Ramos (cell line): Measurements from ENCODE around the gene ZNF784.
"Not testable (repeated sequence)": the region's sequence is repeated elsewhere in the genome, so short reads cannot be mapped to it uniquely, and the experiment has no call there.

ENCODE experiments used
- in situ Hi-C: fragments of 300-500 bp; cut with MboI; formaldehyde crosslinking; loops from one replicate; pipeline ENCODE4 v1.14.3; 2022; ENCODE audit warnings: low sequenced_read_pairs; ENCODE audit not compliant: unreplicated experiment

The ZNF784 gene

DNA sequence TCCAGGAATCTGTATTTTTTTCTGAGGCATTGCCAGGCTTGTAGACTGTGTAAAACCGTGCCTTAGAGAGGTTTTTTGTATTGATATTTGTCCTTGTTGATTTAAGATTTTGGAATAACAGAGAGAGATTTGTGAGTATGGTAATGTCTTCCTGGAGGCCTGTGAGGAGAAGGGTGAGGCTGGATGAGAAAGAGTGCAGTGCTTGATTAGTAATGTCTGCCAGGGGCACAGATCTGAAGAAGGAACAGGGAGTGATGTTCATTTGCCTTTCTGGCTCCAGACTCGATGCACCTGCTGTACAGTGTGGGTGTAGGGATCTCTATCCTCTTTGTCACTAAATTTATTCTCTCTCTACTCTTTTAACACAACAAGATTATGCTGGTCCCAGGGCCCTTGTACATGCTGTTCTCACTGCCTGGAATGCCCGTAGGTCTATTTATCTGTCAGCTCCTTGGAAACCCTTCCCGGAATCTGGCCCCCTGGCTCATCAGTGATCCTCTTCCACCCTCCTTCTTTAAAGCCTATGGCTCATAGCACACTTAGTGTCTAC, 29.3 kb downstream of the ZNF784 start:
- in situ Hi-C loops = no loop called here

DNA sequence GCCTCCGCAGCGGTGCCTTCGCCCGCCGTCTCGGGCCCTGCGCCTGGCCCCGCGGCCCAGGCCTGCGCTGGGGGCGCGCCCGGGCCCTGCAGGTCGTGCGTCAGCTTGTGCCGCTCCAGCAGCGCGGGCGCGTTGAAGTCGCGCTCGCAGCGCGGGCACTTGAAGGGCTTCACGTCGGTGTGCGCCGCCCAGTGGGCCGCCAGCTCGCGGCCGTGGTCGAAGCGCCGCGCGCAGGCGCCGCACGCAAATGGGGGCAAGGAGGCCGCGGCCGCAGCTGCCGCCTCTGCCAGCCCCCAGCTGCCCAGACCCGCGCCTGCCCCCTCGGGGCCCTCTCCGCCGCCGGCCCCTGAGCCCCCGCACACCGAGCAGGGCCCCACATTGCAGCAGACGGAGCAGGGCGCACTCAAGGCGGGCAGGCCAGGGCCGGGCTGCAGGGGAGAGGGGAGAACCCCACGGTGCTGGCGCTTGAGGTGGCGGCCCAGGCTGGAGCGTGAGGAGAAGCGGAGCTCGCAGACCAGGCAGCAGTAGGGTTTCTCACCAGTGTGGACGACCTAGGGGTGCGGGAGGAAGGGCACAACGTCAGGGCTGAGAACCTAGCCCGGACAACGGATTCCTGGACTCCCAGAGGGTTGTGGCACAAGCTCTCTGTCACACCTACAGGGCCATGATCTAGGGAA, 31.1 kb downstream of the ZNF784 start:
- in situ Hi-C loops = no loop called here

DNA sequence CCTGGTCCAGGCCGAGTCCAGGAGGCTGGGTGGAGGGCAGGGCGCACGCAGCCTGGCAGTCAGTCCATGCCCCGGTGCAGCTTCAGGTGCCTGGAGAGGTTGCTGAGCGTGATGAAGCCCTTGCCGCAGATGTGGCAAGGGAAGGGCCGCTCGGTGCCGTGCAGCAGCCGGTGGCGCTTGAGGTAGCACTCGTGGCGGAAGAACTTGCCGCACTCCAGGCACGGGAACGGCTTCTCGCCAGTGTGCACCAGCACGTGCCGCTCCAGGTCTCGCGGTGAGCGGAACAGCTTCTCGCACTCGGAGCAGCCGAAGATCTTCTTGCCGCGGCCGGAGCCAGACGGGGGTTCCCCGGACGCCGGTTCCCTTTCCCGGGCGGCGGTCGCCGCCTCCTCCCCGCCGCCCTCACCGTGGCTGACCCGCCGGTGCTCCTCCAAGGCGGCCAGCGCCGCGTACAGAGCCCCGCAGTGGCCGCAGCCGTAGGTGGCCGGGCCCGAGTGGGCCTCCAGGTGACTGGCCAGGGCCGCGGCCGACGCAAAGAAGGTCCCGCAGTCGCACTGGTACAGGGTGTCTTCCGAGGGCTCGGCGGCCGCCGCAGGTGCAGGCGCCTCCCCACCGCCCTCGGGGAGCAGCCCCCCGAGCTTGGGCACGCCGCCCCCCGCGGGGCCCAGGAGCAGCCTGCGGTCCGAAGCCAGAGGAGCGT, 31.8 kb downstream of the ZNF784 start:
- in situ Hi-C loops = no loop called here

DNA sequence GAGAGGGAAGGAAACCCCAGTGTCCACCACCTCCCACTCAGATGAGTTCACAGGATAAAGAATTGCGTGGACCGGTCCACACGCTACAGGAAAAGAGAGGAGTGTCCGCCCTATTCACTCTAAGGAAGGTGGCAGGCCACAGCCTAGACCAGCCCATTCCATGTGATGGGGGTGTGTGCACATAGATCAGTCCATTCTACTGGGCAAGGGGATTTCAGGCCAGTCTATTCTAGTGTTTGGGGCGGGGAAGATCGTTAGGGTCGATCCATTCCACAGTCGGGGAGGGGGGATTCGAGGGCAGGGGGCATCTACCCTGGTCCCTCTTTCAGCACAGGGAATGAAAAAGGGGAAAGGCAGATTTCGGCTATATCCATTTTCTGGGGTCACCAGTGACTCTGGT, 32.8 kb downstream of the ZNF784 start:
- in situ Hi-C loops = no loop called here

DNA sequence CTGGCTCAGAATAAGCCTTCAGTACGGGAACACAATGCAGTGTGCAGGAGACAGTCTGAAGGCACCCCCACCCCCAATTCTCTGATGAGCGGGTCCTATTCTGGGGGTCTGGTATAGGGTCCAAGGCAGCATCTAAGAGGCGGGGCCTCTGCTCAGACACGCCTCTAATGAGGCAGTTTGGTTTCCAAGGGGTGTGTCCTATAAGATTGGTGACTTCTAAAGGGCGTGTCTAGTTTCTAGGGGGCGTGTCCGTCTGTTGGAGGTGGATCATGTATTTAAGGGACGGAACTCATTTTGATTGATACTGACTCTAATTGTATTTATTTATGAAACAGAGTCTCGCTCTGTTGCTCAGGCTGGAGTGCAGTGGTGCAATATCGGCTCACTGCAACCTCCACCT, 33.7 kb downstream of the ZNF784 start:
- in situ Hi-C loops = no loop called here

DNA sequence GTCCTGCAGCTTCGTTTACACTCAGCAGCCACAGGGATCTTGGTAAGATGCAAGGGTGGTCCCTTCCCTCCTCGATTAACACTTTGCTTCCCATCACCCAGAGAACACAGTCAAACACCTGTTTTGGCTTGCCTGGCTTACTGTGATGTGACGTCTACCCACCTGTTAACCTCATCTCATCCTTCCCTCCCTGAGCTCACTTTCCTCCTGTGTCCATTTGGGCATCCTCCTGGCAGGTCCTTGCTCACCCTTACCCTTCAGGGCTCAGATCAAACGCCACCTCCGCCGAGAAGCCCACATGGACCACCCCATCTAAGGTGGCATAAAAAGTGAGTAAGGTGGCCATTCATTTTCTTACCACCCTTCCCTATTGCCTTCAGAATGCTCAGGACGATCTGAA, 34.3 kb downstream of the ZNF784 start:
- in situ Hi-C loops = no loop called here

DNA sequence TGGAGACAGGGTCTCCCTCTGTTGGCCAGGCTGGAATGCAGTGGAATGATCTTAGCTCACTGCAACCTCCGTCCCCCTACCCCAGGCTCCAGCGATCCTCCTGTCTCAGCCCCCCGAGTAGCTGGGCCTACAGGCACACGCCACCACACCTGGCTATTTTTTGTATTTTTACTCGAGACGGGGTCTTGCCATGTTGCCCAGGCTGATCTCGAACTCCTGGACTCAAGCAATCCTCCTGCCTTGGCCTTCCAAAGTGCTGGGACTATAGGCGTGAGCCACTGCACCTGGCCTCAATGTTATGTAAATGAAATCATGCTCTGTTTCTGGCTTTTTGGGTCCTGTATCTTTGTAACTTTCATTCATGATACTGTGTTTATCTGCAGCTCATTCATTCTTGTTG, 35.6 kb downstream of the ZNF784 start:
- in situ Hi-C loops = no loop called here

DNA sequence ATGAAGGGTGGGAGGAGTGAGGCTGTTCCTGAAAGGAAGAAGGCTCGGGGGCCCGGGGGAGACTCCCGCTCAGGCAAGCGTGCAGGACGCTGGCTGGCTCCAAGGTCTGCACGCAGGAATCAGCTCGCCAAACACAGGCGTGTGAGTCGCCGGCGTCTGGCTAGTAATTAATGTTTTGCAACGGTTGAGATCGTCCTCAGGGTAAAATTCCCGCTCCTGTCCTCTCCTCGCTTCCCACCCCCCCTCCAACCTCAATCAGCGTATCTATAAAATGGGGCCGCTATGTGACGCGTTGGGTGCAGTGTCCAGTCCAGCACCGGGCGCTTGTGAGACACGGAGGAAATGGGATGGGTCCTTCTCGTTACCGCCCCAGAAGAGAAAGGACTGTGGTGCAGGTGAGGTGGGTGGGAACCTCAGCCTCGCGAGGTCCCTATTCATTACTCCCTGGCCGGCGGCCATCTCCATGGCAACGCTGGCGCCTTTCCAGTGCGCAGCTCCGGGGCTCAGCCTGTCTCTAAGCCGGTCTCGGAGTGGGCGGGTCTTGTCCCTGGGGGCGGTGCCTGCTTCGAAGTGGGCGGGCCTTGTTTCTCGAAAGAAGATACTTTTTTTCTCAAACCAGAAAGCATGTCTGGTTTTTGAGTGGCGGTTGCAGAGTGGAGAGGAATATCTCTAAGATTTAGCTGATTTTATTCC, 37.2 kb downstream of the ZNF784 start:
- in situ Hi-C loops = no loop called here

DNA sequence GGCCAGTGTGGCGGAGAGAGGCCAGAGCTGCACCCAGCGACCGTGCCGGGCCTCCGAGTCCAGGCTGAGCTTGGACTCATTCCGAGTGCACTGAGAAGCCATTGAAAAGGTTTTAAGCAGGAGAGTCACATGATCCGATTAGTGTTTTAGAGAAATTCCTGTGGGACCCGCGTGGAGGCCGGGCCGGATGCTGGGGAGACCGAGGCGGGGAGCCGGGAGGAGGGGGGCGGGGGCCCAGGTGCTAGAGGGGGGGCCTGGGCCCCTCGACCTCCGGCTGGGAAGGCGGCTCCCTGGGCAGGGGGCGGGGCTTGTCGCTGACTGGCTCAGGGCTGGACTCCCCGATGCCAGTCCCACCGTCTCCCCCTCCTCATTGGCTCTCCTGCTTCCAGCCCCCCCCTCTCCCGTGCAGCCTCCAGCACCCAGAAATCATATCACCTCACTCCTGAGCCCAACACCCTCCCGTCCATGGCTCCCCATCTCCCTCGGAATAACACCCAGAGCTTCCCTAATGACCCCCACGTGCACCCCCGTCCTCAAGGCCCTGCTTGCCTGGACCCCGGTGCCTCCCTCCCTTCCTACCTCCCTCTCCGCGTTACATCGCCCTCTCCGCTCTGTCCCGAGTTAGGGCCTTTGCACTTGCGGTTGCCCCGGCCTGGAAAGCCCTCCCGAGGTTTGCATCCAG, 38.6 kb downstream of the ZNF784 start:
- in situ Hi-C loops = no loop called here

DNA sequence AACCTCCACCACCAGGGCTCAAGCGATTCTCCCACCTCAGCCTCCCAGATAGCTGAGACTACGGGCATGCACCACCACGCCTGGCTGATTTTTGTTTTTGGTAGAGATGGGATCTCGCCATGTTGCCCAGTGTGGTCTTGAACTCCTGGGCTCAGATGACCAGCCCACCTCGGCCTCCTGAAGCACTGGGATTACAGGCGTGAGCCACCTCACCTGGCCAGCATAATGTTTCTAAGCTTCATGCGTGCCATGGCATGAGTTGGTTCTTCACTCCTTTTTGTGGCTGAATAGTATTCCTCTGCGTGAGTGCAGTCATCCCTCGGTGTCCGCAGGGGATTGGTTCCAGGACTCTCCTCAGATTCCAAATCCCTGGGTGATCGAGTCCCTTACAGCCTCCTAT, 39.5 kb downstream of the ZNF784 start:
- in situ Hi-C loops = no loop called here

DNA sequence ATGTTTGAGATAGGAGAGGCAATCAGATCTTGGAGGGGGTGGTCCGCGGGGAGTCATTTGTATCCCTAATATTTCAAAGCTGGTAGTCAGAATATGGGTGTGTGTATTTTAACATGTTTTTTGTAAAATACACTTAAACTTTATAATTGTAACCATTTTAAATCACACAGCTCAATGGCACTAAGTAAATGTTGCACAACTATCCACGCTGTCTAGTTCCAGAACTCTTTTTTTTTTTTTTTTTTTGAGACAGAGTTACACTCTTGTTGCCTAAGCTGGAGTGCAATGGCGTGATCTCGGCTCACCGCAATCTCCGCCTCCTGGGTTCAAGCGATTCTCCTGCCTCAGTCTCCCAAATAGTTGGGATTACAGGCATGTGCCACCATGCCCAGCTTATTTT, 40.5 kb downstream of the ZNF784 start:
- in situ Hi-C loops = not testable (repeated sequence)

DNA sequence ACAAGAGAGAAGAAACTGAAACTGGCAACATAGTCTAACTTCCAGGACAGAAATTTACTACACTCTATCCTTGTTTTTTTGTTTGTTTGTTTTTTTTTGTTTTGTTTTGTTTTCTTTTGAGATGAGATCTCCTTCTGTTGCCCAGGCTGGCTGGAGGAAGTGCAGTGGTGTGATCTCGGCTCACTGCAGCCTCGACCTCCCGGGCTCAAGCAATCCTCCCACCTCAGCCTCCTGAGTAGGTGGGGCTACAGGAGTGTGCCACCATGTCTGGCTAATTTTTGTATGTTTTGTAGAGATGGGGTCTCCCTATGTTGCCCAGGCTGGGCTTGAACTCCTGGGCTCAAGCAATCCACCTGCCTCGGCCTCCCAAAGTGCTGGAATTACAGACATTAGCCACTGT, 42.1 kb downstream of the ZNF784 start:
- in situ Hi-C loops = not testable (repeated sequence)

DNA sequence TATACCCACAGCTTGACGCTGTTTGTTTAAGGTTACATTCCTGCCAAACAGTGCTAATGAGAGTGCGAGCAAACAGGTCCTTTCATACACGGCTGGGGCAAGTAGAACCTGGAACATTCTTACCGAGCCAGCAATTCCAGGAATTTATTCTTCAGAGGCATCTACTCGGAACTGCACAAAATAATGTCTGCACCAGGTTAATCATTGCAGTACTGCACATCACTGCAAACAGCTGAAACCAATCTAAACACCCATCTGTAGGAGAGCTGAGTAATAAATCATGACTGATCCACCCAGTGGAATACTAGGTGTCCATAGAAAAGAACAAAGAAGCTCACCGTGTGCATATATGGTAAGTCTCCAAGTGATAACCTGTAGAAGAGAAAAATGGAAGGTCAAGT, 42.5 kb downstream of the ZNF784 start:
- in situ Hi-C loops = no loop called here

DNA sequence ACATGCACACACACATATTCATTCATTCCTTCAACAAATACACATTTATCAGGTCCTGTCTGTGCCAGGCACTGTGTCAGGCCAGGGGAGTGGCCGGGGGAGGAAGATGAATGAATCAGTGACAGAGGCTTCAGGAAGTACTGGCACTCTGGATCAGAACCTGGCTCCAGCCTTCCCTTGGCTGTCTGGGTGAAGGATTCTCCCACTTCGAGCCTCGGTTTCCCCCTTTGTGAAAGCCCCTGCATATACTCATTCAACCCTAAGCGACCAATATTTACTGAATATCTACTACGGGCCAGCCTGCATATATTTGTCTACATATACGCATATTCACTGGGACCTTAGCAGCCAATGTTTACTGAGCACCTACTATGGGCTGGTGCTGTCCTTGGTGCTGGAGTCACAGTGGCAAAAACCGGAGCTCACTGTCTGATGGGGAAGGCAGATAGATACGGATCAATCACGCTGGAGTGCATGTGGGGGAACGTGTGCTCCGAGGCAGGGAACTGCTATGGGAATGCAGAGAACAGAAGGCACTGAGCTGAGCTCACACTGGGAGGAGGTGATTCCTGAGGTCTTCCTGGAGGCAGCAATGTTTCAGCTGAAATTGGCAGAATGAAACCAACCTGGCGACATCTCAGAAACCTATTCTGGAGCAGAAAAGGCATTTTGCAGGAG, 43.1 kb downstream of the ZNF784 start:
- in situ Hi-C loops = no loop called here

DNA sequence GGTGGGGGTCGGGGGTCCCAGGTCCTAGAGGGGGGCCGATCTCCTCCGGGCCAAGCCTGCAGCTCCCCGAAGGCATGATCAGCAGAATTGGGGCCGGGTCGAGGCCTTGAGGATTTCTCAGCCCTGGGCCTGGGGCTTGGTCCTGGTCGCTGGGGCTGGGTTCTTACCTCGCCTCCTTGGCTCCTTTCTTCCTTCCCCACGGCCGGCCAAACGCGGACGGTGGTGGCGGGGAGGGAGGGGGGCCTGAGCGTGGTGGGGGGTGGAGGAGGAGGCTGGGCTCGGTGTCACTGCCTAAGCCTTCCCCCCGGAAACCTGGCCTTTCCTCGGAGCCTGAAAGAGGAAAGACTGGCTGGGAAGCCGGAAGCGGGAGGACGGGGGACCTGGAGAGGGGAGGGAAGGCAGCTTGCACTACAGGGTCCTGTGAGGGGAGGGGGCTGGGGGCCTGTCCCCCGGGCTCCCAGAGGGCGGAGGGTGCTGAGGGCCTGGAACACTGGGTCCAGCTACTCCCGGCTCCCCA, 43.7 kb downstream of the ZNF784 start, which contains the start of gene ZNF579:
Gene ZNF579, minus strand, starts transcription at position 221 of the 517 bp plus-strand sequence. CDS start 1,209 bp downstream, outside the sequence.
- in situ Hi-C loops = no loop called here

DNA sequence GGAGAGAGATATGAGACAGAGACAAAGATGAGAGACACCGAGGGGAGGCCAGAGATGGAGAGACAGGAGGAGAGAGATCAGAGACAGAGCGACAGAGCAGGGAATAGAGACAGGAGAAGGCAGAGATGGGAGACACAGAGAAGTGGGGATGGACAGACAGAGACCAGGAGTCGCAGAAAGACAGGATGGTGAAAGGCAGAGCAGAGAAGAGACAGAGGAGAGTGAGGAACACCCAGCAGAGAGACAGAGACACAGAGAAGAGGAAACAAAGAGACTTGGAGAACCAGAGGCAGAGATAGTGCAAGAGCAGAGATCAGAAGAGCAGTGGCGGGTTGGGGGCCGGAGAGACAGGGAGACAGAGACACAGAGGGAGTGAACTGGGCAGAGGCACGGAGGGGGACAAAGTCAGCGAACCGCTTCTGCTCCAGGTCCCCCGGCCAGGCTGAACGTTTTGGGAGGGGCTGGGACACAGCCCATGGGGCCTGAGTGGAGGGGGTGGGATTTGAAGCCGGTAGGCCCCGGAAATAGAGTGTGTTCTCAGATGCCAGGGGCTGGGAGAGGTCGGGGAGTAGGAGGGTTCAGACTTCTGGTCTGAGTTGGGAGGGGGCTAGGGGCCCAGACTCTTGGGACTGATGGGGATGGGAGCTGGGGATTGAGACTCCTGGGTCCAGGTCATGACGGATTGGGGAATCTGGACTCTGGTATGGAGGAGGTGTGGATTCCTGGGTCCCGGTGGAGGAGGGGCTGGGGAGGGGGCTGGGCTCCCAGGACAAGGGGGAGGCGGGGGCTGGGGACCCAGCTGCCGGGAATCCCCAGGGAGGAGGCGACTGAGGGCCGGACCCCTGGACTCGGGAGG, 44.4 kb downstream of the ZNF784 start:
- in situ Hi-C loops = no loop called here

DNA sequence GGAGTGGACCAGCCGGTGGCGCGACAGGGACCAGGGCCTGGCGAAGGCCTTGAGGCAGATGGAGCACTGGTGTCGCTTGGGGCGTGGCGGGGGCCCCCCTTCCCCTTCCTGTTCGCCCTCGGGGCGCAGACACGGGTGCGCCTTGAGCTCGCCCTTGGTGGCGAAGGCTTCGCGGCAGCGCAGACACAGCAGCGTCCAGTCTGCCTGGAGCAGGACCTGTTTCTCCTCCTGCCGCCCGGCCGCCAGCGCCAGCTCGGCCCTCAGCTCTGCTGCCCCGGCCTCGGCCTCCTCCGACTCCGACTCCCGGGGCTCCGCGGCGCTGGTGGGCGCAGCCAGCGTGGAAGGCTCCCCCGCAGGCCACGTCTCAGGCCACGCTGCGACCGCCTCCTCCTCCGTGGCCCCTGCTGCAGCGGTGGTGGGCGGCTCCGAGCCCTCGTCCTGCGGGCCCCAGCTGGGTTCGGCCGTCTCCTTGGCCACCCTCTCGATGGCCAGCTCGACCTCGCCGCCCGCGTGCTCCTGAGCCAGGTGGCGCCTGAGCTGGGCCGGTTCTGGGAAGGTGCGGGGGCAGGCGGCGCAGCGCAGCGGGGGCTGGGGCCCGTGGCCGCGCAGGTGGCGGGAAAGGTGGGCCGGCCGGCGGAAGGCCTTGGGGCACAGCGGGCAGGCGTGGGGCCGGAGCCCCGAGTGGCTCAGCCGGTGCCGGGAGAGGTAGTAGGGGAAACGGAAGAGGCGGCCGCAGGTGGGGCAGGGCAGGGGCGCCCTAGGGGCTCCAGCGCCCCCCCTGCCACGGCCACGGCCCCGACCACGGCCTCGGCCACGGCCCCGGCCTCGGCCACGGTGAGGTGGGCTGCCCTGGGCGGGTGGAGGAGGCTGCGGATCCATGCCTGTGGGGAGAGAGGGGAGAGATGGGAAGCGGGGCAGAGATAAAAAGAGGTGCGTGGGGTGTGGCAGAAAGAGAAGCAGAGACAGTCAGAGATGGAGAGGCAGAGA, 45.3 kb downstream of the ZNF784 start:
- in situ Hi-C loops = no loop called here
